Measurements from ENCODE around the gene ABCA7. TPM values are rescaled to one million over a fixed set of nuclear protein-coding genes. Genes with fewer than 3 reads are reported as not detected.

Gene ABCA7
- total RNA-seq, 1 experiment from 2014 or later = 91.4 TPM

- Histone ChIP-seq H3K9me2 (ENCODE audit: insufficient read depth) (no peaks in the 10 kb centered on the region), H4K20me1 (ENCODE audit: insufficient read depth) (no peaks in the 10 kb centered on the region), H3K79me2 (ENCODE audit: insufficient read depth, low read length) (no peaks in the 10 kb centered on the region), H3K9me3 (ENCODE audit: control insufficient read depth in 1 of 2, insufficient read depth in 1 of 2, low read depth in 1 of 2, low read length in 2 of 2) (no peaks in the 10 kb centered on the region), H3K4me2 (ENCODE audit: low read length) (peak overlapping the region; percentile 28), H3K9ac (ENCODE audit: low read length) (no peak overlapping the region), H3K36me3 (ENCODE audit: control insufficient read depth in 1 of 2, insufficient read depth in 2 of 2, low read length in 2 of 2) (no peaks in the 10 kb centered on the region), H3K27ac (ENCODE audit: low read depth, low read length) (no peak overlapping the region), H2AFZ (ENCODE audit: low read depth, low read length, poor library complexity, severe bottlenecking) (peak overlapping the region; percentile 17), H3K4me1 (ENCODE audit: control insufficient read depth in 1 of 2, insufficient read depth in 2 of 2, low read length in 2 of 2) (peaks cover 5 to 12% of the 10 kb centered on the region in 2 experiments; a peak in 3 of 4 replicates), H3K4me3 (replicated peaks in 1 of 2; ENCODE audit: low read depth in 1 of 2, low read length in 2 of 2) (no peak overlapping the region), H3K27me3 (ENCODE audit: insufficient read depth, low read length) (no peaks in the 10 kb centered on the region)
- CTCF ChIA-PET = no interaction called here
- RAD21 ChIA-PET (ENCODE audit: low non-redundant PET in 1 of 2, low total read pairs in 2 of 2, uncharacterized antibody in 2 of 2, unreplicated experiment in 2 of 2) = interaction anchor here in 1 of 2 experiments (0.6 kb wide), 1 partner anchor 85 kb away, joined by 3 read pairs; no protein-coding TSS in a partner anchor
- DNase-seq (ENCODE audit: low read depth, low spot score) (no peak), ATAC-seq (peak; percentile 77)
- BruUV-seq (replicated peaks) = no TSS peak
- intact Hi-C loops (cut with micrococcal nuclease) = no loop called here
- POLR2A ChIA-PET = no interaction called here
- TF ChIP-seq SP1 (IDR thresholded peaks at IDR 0.05; ENCODE audit: low read depth) (no peak), RAD21 (IDR thresholded peaks at IDR 0.05; ENCODE audit: low read depth) (peak; percentile 91), CTCF (IDR thresholded peaks at IDR 0.05 in 2 of 3, conservative IDR thresholded peaks at IDR 0.05 in 1 of 3; ENCODE audit: borderline replicate concordance in 1 of 3, insufficient read depth in 1 of 3, low read depth in 2 of 3, low read length in 2 of 3) (peak; percentile 81 to 89 (median 87))
Observed at GRCh38 chr19:1001538-1002166, 38.3 kb upstream of the ABCA7 start.

DNA sequence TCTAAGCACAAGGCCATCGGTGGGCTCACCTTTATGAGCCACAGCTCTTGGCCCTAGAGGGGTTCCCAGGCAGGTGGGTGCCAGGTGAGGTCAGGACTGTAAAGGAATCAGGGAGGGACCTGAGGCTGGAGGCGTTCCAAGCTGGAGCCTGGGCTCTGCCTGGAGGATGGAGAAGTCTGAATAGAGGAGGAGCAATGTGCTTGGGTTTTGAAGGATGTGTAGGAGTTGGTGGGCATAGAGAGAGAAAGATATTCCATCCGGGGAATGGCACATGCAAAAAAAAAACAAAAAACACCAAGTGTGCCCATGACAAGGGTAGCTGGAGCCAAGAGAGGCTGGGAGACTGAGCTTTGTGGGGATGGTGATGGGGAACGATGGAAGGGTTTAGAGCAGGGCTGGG lies 37.3 kb upstream of the ABCA7 start:
- no peak for DNase-seq (ENCODE audit: low read depth, low spot score)
- no peaks in the 10 kb centered on the region for H3K27me3 ChIP-seq (ENCODE audit: insufficient read depth, low read length)
- no peaks in the 10 kb centered on the region for H3K9me3 ChIP-seq (ENCODE audit: control insufficient read depth in 1 of 2, insufficient read depth in 1 of 2, low read depth in 1 of 2, low read length in 2 of 2)
- intact Hi-C loops (cut with micrococcal nuclease) = no loop called here
- no peaks in the 10 kb centered on the region for H3K36me3 ChIP-seq (ENCODE audit: control insufficient read depth in 1 of 2, insufficient read depth in 2 of 2, low read length in 2 of 2)
- no peak overlapping the region for H3K4me2 ChIP-seq (ENCODE audit: low read length)
- TF ChIP-seq SIN3A (IDR thresholded peaks at IDR 0.05; ENCODE audit: low read depth) (no peak), TCF7L2 (IDR thresholded peaks at IDR 0.05; ENCODE audit: borderline replicate concordance, extremely low read depth, insufficient read depth, insufficient read length) (no peak), CBX3 (IDR thresholded peaks at IDR 0.05; ENCODE audit: low read depth) (no peak), EZH2 (IDR thresholded peaks at IDR 0.05) (no peak)
- no peaks in the 10 kb centered on the region for H3K9me2 ChIP-seq (ENCODE audit: insufficient read depth)
- POLR2A ChIA-PET = no interaction called here
- no peak for ATAC-seq
- H4K20me1 ChIP-seq (ENCODE audit: insufficient read depth) = no peaks in the 10 kb centered on the region
- peaks cover 3 to 10% of the 10 kb centered on the region in 2 experiments; a peak in 2 of 4 replicates for H3K4me1 ChIP-seq (ENCODE audit: control insufficient read depth in 1 of 2, insufficient read depth in 2 of 2, low read length in 2 of 2)
- H3K27ac ChIP-seq (ENCODE audit: low read depth, low read length) = no peak overlapping the region
- H3K9ac ChIP-seq (ENCODE audit: low read length) = no peak overlapping the region
- H3K4me3 ChIP-seq (replicated peaks in 1 of 2; ENCODE audit: low read depth in 1 of 2, low read length in 2 of 2) = no peak overlapping the region
- CTCF ChIA-PET = interaction anchor here (0.7 kb wide), 1 partner anchor 190 kb away, joined by 3 read pairs; no protein-coding TSS in a partner anchor
- BruUV-seq (replicated peaks) = no TSS peak
- no peaks in the 10 kb centered on the region for H3K79me2 ChIP-seq (ENCODE audit: insufficient read depth, low read length)
- RAD21 ChIA-PET (ENCODE audit: low non-redundant PET in 1 of 2, low total read pairs in 2 of 2, uncharacterized antibody in 2 of 2, unreplicated experiment in 2 of 2) = no interaction called here
- H2AFZ ChIP-seq (ENCODE audit: low read depth, low read length, poor library complexity, severe bottlenecking) = no peak overlapping the region

All from HCT116 (cell line).